T-helper 1 cell treated with Interleukin-12 subunit alpha and Interleukin-12 subunit beta and Interleukin-4 antibody, amounts not matched to agents 30 μg/mL and 1 μg/mL, for 36 hours (primary cell): ENCODE measurements around the gene GAN.

Experiments used
- H3K27ac Mint-ChIP-seq: one replicate; pipeline ENCODE4 v1.8.0; 2021; ENCODE audit warnings: mild to moderate bottlenecking, mixed read lengths
- H3K27me3 Mint-ChIP-seq: one replicate; pipeline ENCODE4 v1.8.0; 2021; ENCODE audit warnings: low read depth, mixed read lengths
- H3K36me3 Mint-ChIP-seq: one replicate; pipeline ENCODE4 v1.8.0; 2021; ENCODE audit warnings: low read depth, mixed read lengths
- H3K4me1 Mint-ChIP-seq: one replicate; pipeline ENCODE4 v1.8.0; 2021; ENCODE audit warnings: low read depth, mixed read lengths
- H3K4me3 Mint-ChIP-seq: one replicate; pipeline ENCODE4 v1.8.0; 2021; ENCODE audit warnings: mild to moderate bottlenecking, moderate library complexity, mixed read lengths
- H3K9me3 Mint-ChIP-seq: one replicate; pipeline ENCODE4 v1.8.0; 2021; ENCODE audit warnings: mixed read lengths

GAN gene

DNA sequence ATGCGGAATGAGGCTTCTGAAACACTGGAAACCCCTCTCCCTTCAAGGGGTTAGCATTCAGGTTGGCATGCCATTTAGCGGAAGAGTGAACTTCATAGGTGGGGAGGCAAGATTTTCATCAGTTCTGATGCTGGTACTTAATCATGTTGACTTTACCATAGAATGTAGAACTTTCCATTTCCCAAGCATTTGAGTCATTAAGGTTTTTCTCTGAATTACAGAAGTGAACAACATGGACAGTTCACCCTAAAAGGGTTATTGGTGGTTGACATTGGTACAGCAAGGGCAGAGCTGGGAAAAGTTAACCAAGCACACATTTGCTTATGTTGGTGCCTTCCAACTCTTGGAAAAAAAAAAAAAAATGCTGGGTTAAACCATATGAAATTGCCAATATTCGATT lies 39.1 kb downstream of the GAN start:
- H3K4me3 Mint-ChIP-seq = no peak overlapping the region
- no peak overlapping the region for H3K27ac Mint-ChIP-seq
- H3K36me3 Mint-ChIP-seq = peaks cover 12% of the 10 kb centered on the region
- H3K4me1 Mint-ChIP-seq = peaks cover 4% of the 10 kb centered on the region
- no peaks in the 10 kb centered on the region for H3K27me3 Mint-ChIP-seq
- no peaks in the 10 kb centered on the region for H3K9me3 Mint-ChIP-seq

DNA sequence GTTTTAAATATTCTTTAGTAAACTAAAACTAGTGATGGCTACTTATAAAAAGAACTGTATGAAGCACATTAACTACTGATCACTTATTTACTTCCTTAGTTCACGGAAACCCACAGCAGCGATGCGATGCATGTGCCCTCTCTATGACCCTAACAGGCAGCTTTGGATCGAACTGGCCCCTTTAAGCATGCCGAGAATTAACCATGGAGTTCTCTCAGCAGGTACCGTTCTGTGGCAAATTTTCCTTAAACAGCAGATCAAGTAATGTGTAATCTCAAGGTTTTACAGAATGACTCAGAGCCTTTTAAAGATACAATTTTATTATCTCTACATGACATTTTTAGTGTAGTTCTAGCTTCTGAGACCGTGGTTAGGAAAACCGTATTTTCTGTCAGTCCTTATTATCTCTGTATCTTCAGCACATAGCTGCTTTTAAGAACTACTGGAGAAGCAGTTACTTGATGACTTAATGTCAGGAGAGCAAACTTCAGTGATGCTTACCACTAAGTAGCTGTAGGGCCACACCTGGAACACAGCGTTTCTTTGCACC lies 43.0 kb downstream of the GAN start:
- no peaks in the 10 kb centered on the region for H3K27me3 Mint-ChIP-seq
- peaks cover 4% of the 10 kb centered on the region for H3K4me1 Mint-ChIP-seq
- peaks cover 16% of the 10 kb centered on the region for H3K36me3 Mint-ChIP-seq
- H3K4me3 Mint-ChIP-seq = no peak overlapping the region
- no peaks in the 10 kb centered on the region for H3K9me3 Mint-ChIP-seq
- H3K27ac Mint-ChIP-seq = no peak overlapping the region

GRCh38 chr16:81358860-81359259 lies 44.1 kb downstream of the GAN start:
- Mint-ChIP-seq H3K27me3 (no peaks in the 10 kb centered on the region), H3K4me3 (no peak overlapping the region), H3K36me3 (peaks cover 18% of the 10 kb centered on the region)

GRCh38 chr16:81360135-81360534 lies 45.4 kb downstream of the GAN start:
- Mint-ChIP-seq H3K9me3 (no peaks in the 10 kb centered on the region), H3K4me3 (no peak overlapping the region), H3K27me3 (no peaks in the 10 kb centered on the region), H3K27ac (no peak overlapping the region), H3K4me1 (no peaks in the 10 kb centered on the region), H3K36me3 (peaks cover 21% of the 10 kb centered on the region)

More at GRCh38 chr16:81358860-81359259, 44.1 kb downstream of the GAN start:
- Mint-ChIP-seq H3K9me3 (no peaks in the 10 kb centered on the region), H3K4me1 (no peaks in the 10 kb centered on the region), H3K27ac (no peak overlapping the region)

DNA sequence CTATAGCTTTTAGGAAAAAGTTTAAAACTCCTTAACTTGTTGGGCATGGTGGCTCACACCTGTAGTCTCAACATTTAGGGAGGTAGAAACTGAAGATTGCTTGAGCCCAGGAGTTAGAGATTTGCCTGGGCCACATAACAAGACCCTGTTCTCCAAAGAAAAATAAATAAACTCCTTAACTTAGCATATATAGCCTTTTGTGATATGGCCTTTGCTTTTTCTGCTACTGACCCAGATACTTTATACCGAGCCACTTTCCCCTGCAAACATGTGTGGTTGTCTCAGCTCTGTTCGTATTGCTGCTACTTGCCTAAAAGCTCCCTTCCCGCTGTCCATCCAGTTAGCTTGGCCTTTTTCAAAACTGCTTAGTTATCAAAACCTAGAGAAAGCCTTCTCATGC lies 51.0 kb downstream of the GAN start:
- peaks cover 14% of the 10 kb centered on the region for H3K36me3 Mint-ChIP-seq
- no peak overlapping the region for H3K4me3 Mint-ChIP-seq
- no peaks in the 10 kb centered on the region for H3K9me3 Mint-ChIP-seq
- no peak overlapping the region for H3K27ac Mint-ChIP-seq
- H3K4me1 Mint-ChIP-seq = no peaks in the 10 kb centered on the region
- no peaks in the 10 kb centered on the region for H3K27me3 Mint-ChIP-seq

GRCh38 chr16:81366316-81366932 lies 51.7 kb downstream of the GAN start:
- Mint-ChIP-seq H3K4me1 (no peaks in the 10 kb centered on the region), H3K4me3 (no peak overlapping the region), H3K9me3 (no peaks in the 10 kb centered on the region), H3K27ac (no peak overlapping the region), H3K27me3 (no peaks in the 10 kb centered on the region), H3K36me3 (peaks cover 16% of the 10 kb centered on the region)

DNA sequence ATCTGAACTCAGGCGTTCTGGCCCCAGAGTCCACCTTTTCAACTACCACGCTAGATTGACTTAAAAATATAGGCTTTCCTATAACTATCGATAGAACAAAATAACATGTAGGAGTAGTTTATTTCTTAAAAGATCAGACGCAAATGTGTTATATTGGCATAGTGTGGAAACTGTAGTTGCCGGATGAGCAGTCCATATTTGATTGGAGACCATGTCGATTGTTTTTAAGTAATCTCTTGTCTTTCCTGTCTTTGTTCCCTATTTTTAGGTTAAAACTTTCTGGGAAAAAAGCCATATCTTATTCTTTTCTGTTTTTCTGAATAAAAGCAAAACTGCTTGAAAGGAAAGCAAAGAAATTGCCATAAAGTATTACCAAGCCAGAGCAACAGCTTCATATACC lies 53.1 kb downstream of the GAN start:
- Mint-ChIP-seq H3K27me3 (no peaks in the 10 kb centered on the region), H3K4me3 (no peak overlapping the region), H3K9me3 (no peaks in the 10 kb centered on the region), H3K4me1 (no peaks in the 10 kb centered on the region), H3K36me3 (peaks cover 14% of the 10 kb centered on the region), H3K27ac (no peak overlapping the region)

DNA sequence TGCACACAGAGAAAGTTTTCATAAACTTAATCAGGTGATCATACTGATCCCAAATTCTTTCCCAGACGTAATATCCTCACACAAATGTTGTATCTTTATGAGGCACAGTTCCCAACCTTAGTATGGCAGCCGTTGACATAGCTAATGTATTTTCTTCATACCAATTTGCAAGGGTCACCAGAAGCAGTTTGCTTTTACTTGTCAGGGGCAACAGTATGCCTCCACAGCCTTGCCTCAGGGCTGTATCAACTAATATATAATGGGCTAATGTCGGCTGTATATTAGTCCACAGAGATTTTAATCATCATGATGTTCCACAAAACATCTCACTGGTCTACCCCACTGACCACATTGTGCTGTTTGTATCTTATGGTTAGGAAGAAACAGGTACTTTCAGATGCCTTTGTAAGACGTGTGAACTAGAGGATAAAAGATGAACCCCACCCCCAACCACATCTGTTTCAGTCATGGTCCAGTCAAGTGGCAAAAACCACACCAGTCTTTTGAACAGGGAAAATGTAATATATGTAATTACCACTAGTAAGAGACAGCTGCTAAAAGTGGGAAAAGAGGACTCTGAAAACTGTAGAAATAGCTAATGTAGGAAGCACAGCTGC lies 55.2 kb downstream of the GAN start:
- Mint-ChIP-seq H3K9me3 (no peaks in the 10 kb centered on the region), H3K4me3 (no peak overlapping the region), H3K4me1 (peaks cover 5% of the 10 kb centered on the region), H3K36me3 (peaks cover 9% of the 10 kb centered on the region), H3K27me3 (no peaks in the 10 kb centered on the region), H3K27ac (no peak overlapping the region)

DNA sequence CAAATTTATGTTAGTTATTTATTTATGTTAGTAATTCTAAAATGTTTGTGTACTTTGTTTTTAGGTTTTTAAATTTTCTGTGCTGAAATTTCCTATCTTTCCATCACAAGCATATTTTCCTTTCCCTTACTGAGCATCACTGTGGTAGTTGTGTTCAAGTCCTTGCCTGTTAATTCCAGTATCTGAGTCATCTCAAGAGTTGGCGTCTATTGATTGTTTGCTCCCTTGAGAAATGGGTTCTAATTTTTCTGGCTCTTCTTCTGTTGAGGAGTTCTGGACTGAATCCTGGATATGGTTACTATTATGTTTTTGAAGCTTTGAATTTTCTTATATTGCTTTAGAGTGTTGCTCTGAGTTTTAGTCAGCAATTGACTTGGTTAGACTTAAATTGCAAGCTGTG lies 56.3 kb downstream of the GAN start:
- H3K36me3 Mint-ChIP-seq = peaks cover 9% of the 10 kb centered on the region

GRCh38 chr16:81374550-81374949 lies 59.8 kb downstream of the GAN start:
- Mint-ChIP-seq H3K36me3 (peaks cover 11% of the 10 kb centered on the region), H3K9me3 (no peaks in the 10 kb centered on the region), H3K4me1 (peaks cover 5% of the 10 kb centered on the region), H3K4me3 (no peak overlapping the region), H3K27ac (no peak overlapping the region), H3K27me3 (no peaks in the 10 kb centered on the region)

More for the DNA sequence above, 56.3 kb downstream of the GAN start:
- Mint-ChIP-seq H3K4me3 (no peak overlapping the region), H3K9me3 (no peaks in the 10 kb centered on the region), H3K4me1 (peaks cover 5% of the 10 kb centered on the region), H3K27me3 (no peaks in the 10 kb centered on the region), H3K27ac (no peak overlapping the region)

GRCh38 chr16:81376880-81377279 lies 62.1 kb downstream of the GAN start:
- Mint-ChIP-seq H3K4me3 (no peak overlapping the region), H3K27ac (no peak overlapping the region), H3K27me3 (no peaks in the 10 kb centered on the region), H3K4me1 (peaks cover 5% of the 10 kb centered on the region), H3K9me3 (no peaks in the 10 kb centered on the region), H3K36me3 (peaks cover 7% of the 10 kb centered on the region)

DNA sequence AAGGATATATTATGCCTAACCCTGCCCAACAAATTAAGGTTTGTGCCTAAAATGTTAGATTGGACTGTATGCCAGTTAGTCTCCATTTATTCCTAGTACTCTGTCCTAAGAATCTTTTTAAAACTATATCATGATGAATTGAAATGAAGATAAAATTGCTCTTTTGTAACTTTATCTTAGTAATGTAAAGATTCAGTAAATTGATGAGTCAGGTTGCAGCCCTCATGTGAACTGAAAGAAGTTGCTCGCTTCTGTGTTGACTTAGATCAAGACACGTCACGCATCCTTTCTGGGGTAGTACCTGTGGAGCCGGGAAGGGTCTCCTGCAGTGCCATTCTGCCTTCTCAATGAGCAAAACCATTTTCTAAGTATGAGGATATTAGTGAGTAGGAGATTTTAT lies 63.3 kb downstream of the GAN start:
- Mint-ChIP-seq H3K27ac (no peak overlapping the region), H3K36me3 (peaks cover 7% of the 10 kb centered on the region), H3K27me3 (no peaks in the 10 kb centered on the region), H3K9me3 (no peaks in the 10 kb centered on the region), H3K4me1 (peaks cover 5% of the 10 kb centered on the region), H3K4me3 (no peak overlapping the region)

- Mint-ChIP-seq H3K36me3 (peaks cover 5% of the 10 kb centered on the region), H3K9me3 (no peaks in the 10 kb centered on the region), H3K27me3 (no peaks in the 10 kb centered on the region), H3K4me3 (no peak overlapping the region), H3K4me1 (no peaks in the 10 kb centered on the region), H3K27ac (no peak overlapping the region)
These were observed 66.2 kb downstream of the GAN start for GRCh38 chr16:81380932-81381331.

DNA sequence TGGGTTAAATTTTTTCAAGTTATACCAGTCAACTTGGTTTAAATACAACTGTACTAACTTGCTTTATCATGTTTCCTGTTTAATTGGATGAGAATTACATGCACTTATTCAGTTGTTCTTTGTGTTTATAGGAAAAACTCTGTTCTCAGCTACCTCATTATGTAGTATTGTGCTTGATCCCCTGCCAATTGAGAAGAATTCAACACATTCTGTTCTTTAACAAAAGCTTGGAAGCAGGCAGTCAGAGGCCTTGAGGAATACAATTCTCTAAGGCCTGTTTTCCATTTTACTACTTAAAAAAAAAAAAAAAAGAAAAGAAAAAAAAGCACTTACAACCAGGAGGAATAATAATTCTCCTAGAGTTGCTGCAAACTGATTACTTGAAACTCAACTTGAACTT lies 69.2 kb downstream of the GAN start:
- H3K4me1 Mint-ChIP-seq = no peaks in the 10 kb centered on the region
- H3K27ac Mint-ChIP-seq = no peak overlapping the region
- H3K9me3 Mint-ChIP-seq = no peaks in the 10 kb centered on the region
- no peak overlapping the region for H3K4me3 Mint-ChIP-seq
- H3K27me3 Mint-ChIP-seq = no peaks in the 10 kb centered on the region
- no peaks in the 10 kb centered on the region for H3K36me3 Mint-ChIP-seq

DNA sequence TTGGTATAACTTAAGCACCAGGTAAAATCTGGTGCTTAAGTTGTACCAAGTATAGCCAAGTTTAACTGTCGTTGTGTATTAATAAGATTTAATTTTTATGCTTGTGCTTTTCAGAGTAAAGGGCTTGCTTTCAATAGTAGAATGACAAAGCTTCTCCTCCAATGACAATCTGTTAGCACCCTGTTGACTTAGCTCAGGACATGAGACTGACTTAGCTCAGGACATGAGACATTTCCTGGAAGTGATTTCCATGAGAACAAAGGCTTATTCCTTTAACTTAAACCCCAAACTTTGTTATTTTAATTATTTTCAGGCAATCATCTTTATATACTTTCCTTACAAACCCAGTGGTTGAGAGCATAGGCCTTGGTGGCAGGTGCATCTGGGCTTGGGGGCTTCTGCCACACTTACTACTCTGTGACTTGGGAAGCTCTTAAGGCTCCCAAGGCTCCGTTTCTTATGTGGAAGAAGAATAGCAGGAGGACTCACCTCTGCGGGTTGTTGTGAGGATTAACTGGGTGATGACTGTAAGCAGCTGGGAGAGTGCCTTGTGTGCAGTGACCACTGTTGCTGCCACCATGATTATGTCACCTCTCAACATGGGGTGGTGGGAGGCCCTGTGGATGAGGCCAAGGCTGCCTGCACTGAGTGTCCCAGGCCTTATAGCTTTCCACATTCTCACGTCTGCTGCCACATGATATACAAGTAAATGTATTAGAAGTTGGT lies 70.4 kb downstream of the GAN start:
- Mint-ChIP-seq H3K27me3 (no peaks in the 10 kb centered on the region), H3K9me3 (no peaks in the 10 kb centered on the region), H3K36me3 (no peaks in the 10 kb centered on the region)

More for the DNA sequence above, 70.4 kb downstream of the GAN start:
- Mint-ChIP-seq H3K27ac (no peak overlapping the region), H3K4me3 (no peak overlapping the region), H3K4me1 (no peaks in the 10 kb centered on the region)
